GM19239 (cell line): ENCODE data around the gene NGEF.

Experiments used
- DNase-seq: peaks from one replicate; pipeline ENCODE4 v3.0.0; 2011; ENCODE audit warnings: low spot score; ENCODE audit not compliant: insufficient read length
- FAIRE-seq: peaks from 2 replicates; lab custom pipeline; 2011; peaks lifted over from hg19 to GRCh38; lab: Jason Lieb, UNC

NGEF gene

DNA sequence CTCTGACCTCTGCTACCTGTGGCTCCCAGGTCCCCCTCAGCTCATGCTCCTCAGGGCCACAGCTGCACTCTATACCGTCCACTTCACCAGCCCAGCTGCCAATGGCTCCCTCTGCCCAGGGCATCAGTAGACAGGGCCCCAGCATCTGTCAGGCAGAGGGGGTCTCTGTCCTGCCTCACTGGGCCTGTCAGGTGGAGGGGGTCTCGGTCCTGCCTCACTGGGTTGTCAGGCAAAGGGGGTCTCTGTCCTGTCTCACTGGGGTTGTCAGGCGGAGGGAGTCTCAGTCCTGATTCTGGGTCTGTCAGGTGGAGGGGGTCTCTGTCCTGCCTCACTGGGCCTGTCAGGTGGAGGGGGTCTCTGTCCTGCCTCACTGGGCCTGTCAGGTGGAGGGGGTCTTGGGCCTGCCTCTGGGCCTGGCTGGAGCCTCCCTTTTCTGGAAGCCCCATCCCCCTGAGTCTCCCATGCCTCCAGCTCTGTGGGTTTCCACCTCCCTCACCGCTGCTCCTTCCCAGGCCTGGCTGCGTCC, 123.1 kb downstream of the NGEF start:
- FAIRE-seq (no peak), DNase-seq (no peak)

DNA sequence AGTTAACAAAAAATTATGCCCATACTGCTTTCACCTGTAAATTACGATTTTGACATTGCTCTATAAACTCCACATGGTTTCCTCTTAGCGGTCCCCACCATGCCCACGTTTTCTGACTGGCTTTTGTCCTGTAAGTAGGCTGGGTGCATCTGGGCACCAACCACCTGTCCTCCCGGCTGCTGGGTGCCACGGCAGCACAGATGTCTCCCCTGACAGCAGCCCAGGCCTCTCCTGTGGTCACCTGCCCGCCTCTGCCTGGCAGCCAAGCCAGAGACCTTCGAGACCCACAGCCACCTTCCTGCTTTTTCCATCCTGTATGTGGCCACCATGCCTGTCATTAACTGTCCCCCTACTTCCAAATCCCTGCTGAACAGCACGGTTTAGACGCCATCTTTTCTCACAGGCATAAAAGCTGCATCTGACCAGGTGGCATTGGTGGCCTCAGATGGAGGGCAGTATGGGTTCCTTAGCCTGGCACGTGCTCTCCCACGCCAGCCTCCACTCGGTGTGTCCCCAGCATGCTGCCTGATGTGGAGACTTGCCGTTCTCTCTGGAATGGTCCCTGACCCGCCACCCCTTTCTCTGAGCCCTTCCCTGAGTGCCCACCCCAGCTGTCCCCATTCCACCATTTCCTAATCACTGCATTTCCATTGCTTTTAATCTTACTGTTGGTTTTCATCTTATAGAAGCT, 124.1 kb downstream of the NGEF start:
- FAIRE-seq (no peak), DNase-seq (no peak)

DNA sequence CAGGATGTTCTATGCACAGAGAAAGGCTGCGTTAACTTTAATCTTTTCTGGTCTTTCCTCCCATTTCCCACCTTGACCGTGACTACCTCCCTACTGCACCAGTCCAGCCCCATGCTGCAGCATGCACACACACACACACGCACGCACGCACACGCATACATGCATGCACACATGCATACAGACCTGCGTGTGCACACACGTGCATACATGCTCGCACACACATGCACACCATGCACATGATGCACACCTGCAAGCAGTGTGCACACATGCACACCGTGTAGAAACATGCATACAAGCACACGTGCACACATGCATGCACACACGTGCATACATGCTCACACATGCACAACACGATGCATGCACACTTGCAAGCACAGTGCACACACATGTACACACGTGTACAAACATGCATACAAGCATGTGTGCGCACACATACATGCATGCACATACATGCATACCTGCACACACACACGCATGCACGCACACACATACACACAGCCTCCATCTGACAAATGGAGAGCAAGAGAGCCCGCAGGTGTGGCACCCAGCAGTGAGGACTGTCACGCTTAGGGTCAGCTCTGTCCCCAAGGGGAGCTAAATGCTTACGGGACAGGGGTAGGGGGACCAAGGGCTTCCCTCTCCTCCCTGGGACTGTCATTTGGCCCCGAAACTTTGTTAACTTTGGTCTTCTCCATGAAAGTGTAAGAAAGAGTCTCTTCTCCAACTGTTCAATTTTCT, 124.8 kb downstream of the NGEF start:
- no peak for DNase-seq
- no peak for FAIRE-seq

DNA sequence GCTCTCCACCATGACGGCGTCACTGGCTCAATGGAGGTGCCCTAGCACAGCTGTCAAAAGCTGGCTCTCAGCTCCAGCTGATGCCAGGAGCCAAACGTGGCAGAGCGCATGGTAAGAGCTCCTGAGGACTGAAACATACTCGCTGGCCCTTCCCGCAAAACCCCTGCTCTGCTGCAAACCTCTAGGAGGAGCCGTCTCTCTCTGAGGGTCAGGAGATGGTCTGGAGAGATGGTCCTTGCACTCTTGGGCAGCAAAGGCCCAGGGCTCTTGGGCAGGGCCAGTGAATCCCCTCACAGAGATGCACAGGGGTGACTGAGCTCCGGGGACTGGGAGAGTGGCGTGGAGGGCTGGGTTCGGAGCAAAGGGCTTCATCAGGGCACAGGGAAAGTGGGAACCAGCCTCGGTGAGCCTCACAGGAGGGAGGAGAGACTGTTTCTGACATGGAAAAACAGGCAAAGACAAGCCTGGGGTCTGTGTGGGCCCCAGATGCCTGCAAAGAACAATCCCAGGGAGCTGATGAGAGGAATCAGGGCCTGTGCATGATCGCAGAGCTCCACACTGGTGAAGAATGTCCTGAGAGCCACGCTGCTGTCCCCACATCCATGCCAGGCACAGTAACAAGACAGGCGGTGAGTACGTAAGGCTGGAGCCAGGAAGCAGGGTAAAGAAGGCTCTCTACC, 125.7 kb downstream of the NGEF start:
- DNase-seq (no peak), FAIRE-seq (no peak)

DNA sequence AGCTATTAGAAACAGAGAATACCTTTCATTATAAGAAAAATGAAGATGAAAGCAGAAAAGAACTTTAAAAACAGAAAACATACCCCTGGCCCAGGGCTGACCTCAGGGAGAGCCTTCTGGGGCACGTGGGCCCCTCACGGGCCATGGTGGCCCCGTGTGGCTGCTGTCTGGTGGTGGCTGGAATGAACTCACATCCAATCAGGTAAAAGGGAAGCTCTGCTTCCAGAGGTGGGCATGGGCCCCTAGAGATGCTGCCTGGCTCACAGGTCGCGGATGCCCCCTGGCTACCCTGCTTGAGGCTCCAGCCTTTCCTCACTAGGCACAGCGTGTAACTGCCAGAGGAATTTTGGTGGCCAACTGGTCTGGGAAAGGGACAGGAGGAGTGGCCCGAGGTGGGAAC, 126.4 kb downstream of the NGEF start:
- FAIRE-seq, result no peak
- no peak for DNase-seq

DNA sequence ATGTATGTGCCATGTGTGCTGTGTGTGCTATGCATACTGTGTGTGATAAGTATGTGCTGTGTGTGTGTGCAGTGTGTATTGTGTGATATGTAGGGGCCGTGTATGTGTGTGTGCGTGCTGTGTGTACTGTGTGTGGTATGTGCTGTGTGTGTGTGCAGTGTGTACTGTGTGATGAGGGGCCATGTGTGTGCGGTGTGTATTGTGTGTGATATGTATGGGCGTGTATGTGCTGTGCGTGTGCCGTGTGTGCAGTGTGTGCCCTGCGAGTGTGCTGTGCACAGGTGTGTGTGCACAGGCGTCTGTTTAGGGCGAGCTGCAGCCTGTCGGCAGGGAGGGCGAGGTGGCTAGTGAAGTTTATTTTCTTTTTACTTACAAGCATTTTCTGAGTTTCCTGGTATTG, 126.9 kb downstream of the NGEF start:
- FAIRE-seq (no peak), DNase-seq (no peak)

DNA sequence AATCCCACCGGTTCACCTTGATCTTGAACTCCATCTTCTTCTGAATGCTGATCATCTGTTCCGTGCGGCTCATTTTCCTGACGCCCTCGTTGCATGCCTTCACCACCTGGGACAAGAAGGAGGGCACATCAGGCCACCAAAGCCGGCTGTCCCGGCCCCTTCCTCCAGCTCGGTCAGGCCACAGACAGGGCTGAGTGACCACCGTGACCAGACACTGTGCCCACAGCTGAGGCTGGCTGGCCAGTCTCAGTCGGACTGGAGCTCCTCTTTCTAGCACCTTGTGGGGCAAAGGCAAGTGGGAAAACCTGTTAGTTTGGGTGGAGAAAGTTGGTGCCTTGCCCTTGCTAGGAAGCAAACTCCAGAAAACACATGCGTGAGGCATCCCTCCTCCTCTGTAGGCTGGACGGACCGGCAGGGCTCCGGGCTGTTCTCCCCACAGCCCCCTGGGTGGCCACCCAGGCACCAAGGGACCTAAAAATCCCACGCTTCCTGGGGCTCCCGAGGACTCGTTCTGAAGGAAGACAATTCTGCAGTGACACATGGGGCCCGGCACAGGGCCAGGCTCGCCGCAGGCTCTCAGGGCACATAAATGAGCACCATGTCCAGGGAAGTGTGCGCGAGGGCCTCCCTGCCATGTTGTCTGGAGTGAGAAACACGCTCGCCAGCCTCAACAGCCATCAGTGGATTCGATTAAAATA, 127.6 kb downstream of the NGEF start:
- FAIRE-seq, result no peak
- no peak for DNase-seq

DNA sequence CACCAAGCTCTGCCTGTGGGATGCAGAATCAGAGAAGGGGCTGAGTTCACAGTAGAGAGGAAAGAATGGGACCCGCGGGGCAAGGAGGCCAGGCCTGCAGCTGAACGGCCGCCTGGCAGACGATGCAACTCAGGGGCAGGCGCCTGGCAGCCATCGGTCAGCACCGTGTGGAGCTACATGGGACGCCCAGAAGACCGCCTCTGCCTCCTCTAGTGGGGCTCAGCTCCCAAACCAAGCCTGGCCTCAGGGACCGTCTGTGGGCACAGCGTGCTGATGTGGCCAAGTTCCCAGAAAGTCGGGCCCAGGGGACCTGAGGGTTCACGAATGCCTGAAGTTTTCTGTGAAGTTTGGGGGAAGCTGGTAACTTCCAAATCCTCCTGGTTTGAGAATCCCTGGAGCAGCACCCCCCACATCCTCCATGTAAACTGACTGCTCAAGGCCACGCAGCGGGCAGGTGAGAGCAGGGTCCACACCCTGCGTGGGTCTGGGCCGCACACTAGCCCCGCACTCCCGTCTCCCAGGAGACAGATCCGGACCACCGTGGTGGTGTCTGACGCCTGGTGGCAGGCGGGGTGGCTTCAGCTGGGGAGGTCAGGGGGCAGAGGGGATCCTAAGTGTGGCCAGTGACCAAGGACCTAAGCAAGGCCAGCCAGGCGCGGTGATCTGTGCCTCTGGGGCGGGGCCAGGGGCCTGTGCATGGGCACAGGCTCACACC, 128.3 kb downstream of the NGEF start:
- FAIRE-seq (no peak), DNase-seq (no peak)

DNA sequence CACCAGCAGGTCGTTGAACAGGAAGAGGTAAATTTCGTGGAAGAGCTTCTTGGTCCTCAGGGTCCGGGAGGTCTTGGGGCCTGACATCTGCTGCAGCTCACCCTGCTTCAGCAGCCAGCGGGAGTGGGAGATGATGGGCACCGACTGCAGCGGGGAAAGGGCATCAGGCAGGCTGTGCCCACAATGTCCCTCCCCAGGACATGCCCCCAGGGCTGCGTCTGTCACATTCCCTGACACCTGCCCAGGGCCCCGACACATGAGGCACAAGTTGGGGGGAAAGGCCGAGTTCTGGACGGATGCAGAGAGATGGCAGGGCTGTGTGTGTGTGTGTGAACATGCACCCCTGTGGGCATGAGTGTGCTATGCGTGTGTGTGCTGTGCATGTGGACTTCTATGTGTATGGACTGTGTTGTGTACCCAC, 129.0 kb downstream of the NGEF start:
- no peak for DNase-seq
- FAIRE-seq, result no peak

DNA sequence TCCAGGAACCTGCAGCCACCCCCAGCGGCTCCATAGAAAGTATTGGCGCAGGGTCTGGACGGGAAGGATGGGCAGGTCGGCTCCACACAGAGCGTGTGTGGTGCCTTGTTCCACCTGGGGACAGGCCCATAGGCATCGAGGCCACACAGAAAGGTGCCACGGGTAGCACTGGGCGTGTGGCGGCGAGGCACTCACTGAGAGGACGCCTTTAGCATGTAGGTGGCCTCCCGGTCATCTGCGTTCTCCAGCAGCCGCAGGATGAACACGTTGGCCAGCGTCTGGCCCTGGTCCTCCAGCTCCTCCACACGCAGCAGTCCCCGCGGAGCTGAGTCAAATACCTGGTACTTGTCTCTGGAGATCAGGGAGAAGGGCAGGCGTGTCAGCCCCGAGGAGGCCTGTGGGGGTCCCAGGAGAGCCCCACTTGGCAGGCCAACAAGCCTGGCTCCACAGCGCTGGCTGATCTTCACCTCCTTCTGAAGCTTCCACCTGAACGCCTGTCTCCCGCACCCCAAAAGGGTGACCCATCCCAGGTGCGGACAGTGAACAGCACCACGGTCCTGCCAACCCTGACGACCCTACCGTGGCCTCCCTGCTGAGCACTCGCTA, 129.8 kb downstream of the NGEF start:
- FAIRE-seq (no peak), DNase-seq (no peak)

DNA sequence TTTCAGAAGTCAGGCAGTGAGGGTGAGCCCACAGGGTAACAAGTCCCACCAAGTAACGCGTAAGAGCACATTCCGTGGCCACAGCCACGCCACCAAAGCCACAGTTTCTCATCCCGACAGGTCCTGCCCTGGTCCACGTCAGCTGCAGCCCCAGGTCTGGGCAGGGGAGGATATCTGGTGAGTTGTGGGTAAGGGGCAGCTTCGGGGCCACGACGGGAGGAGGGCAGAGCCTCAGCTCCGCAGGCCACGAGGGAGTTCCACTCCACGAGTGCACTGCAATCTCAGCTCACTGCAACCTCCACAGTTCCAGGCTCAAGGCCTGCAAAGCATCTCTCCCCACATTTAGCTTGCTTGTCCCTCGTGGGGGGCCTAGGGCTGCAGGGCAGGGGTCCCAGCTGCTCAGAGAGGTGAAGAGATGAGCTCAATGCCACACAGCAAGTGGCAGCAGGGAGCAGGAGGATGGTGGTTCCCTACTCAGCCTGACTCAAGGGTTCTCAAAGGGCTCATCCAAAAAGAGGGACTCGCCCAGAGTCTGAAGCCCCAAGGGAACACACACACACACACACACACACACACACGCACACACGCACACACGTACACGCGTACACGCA, 130.4 kb downstream of the NGEF start:
- FAIRE-seq (no peak), DNase-seq (no peak)

DNA sequence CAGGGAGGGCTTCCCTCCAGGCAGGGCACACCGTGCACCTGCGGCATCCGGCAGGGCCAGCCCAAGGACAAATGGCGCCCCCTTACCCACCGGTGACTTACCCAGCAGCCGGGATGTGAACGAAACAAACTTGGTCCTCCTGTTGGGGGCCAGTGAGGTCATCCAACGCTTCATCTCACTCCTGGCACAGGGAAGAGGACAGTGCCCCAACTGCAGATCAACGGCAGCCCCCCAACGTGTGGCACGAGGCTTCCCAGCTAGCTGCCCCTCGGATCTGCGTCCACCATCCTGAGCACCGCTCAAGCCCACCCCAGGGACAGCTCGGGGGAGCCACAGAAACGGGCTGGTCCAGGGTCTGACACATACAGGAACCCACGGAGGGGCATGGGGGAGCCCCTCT, 131.0 kb downstream of the NGEF start:
- no peak for DNase-seq
- FAIRE-seq, result no peak

DNA sequence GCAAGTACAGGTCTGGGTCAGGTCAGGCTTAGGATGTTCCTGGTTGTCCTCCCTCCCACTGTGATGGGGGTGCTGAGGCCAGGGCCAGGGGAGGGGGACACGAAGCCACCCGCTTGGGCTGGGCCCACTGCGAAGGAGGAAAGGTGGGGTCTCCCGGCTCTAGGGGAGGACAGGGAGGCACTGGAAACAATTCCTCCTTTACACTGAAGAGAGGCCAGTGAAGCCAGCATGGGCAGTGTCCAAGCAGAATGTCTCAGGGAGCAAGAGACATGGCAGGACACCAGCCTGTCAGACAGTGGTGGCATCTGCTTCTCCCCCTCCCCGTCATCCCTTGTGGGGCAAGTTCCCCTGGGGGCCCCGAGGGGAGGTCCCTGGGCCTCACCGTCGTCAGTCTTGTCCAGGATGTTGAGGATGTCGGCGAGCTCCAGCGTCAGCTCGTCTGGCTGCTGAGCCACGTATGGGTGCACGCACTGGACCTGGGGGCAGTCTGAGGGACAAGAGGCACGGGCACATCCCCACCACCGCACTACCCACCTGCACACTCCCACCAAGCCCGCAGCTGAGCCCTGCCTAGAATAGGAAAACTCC, 132.2 kb downstream of the NGEF start:
- DNase-seq (no peak), FAIRE-seq (no peak)

DNA sequence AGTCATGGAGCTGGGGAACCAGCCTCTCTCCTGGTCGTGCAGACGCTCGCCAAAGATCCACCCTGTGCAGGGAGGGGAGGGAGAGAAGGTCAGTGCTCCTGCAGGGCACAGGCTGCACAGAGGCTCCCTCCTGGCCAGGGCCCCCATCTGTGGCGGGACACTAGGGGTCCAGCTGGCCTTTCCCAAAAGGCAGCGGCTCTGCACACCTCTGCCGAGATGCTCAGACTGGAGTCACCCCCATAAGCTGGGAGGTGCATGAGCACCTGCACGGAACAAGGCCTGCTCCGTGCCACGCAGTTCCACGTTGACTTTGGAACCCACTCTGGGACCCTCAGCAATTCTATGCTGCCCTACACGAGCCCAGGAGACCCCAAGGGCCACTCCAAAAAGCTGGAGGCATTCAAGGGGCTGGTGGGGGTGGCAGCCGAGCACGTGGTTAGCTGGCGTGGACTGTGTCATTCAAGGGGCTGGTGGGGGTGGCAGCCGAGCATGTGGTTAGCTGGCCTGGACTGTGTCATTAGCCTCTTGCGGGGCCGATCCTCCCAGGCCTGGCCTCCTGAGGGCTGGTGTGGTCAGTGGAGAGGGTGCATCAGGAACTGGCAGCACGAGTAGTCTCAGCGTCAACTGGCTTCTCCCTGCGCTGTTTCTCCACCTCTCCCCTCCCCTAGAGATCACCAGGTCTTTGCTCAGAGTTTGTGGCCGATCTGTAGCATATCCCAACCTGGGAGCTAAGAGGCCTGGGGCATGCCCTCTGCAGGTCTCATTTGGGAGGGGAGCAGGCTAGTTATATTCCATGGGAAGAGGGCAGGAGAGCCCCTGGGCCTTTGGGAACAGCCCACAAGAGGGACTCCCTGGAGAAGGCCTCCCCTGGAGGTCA, 133.2 kb downstream of the NGEF start:
- no peak for DNase-seq
- FAIRE-seq, result no peak

DNA sequence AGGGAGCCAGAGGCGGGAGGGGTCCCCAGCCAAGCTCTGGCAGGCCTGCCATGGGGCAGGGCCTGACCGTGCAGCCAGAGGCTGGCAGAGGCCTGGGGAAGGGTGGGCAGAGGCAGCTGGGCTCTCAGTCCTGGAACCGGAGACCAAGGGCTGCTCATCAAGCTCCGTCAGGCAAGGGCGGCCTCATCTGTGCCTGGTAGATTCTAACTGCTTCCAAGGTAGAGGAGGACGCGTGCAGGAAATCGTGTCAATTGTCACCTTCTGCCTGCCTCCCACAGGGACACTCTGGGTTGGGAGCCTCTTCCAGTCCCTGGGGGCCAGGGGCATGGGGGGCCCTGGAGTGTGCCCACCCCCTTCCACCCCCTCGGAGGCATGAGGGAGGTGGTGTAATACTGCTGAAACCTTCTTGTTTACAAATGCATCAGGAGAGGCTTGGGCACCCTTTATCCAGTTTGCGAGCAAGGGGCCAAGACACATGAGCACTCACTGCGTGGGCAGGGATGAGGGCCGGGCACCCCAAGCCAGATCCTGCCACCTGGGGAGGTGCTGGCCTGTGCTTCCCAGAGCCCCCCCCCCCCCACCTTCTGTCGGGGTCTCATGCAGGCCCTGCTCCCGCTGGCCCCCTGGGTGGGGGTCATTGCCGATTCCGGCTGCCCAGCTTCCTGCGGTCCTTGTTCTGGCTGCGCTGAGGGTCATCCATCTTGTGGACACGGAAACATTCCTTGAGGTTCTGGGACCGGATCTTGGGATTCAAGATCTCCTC, 134.0 kb downstream of the NGEF start:
- DNase-seq (no peak), FAIRE-seq (no peak)

DNA sequence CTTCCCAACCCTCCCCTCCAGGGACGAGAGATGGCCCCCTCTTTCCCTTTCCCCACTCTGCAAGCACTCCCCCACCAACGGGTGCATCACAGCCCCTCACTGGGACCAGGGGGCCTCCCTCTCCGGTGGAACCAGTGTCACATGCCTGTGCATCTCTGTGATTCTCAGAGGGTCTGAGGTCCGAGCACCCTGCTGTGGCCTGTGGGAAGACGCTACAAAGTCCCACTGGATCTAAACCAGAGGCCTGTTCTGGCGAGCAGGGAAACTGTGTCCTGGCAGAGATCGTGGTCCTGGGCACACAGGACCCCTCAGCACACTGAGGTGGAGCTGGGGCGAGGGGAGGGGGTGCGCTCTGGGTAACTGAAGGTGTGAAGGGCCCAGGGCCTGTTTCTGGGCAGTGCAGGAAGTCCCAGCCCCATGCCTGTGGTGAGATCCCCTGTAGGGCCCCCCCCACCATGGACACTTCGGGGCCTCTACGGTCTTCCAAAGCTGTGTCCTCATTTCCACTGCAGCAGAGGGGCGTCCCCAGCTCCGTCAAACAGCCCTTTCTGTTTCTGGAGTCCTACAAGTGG, 135.0 kb downstream of the NGEF start:
- FAIRE-seq (no peak), DNase-seq (no peak)

DNA sequence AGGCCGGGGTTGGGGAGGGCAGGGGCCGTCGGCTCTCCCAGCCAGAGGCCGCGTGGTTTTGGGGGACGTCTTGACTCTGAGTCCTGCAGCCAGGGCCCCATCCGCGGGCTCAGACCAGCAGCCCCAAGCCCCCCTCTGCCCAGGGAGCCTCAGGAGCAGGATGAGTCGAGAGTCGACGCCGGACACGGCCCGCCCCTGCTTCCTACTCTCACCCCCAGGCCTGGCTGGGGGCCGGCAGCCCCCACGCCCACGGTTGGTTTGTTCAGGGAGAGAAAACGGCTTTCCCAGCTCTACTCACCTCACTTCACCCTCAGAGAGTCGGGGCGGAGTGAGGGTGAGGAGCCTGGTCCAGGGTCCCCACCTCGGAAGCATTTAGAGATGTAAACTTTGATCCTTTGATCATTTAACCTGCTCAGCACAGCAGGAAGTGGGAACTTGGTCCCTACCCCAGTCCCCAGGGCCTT, 136.0 kb downstream of the NGEF start:
- DNase-seq, result no peak
- no peak for FAIRE-seq
